K562 (cell line): Measurements from ENCODE around the gene C3orf70. TPM values are rescaled to one million over a fixed set of nuclear protein-coding genes. Genes with fewer than 3 reads are reported as not detected.

ENCODE experiments used
- ATAC-seq: fragments of 200-7000 bp; cut with Tn5 transposase; 3 replicates; pipeline ENCODE4 v1.9.1; 2020; ENCODE audit warnings: moderate library complexity
- BruUV-seq: library from RNA; stranded (reverse); fragments of 400-500 nt; replicated peaks from 2 replicates; lab custom pipeline; 2021; lab: Mats Ljungman, UMichigan
- CTCF ChIA-PET: fragments of 300-600 bp; formaldehyde crosslinking; extraction: SDS; loops from one replicate; lab custom pipeline; 2021; ENCODE audit warnings: low intra/inter-chr PET ratio; lab: Yijun Ruan, JAX
- POLR2A ChIA-PET: fragments of 300-600, 350-650 bp; sonication (Branson Sonifier 250); formaldehyde crosslinking; extraction: SDS; loops from one replicate; lab custom pipeline; 2021; ENCODE audit warnings: antibody characterized with exemption, inconsistent platforms; lab: Yijun Ruan, JAX
- DNase-seq, 4 experiments: peaks; one replicate each; pipeline versions ENCODE4 v3.0.0 to v3.0.0-alpha.2; 2011 to 2018; ENCODE audit warnings: low spot score in 3 of 4, mixed read lengths in 3 of 4; ENCODE audit errors: extremely low read depth in 1 of 4
- FAIRE-seq: peaks from 2 replicates; lab custom pipeline; 2011; peaks lifted over from hg19 to GRCh38; lab: Jason Lieb, UNC
- H2AFZ ChIP-seq: 2 replicates; pipeline ENCODE4 v1.6.0; 2011; ENCODE audit warnings: low read depth, low read length, control low read depth, inconsistent platforms
- H3K27ac ChIP-seq: fragments of 200-600 bp; 3 replicates; pipeline ENCODE4 v1.8.0; 2011; ENCODE audit warnings: low read depth, mild to moderate bottlenecking, control low read depth, inconsistent platforms, low read length, moderate library complexity, mixed read lengths; ENCODE audit errors: extremely low read depth
- H3K27me3 ChIP-seq, 2 experiments: fragments of 300-600 bp in 1 of 2; 2 replicates in 1 of 2; 3 replicates in 1 of 2; pipeline versions ENCODE4 v1.6.0 to v1.8.0; 2011; ENCODE audit warnings: inconsistent platforms in 2 of 2, low read length in 2 of 2, mild to moderate bottlenecking in 1 of 2, mixed read lengths in 1 of 2, moderate library complexity in 1 of 2; ENCODE audit not compliant: control insufficient read depth in 2 of 2, insufficient read depth in 2 of 2
- H3K36me3 ChIP-seq: fragments of 300-600 bp; 3 replicates; pipeline ENCODE4 v1.8.0; 2011; ENCODE audit warnings: mild to moderate bottlenecking, low read length, inconsistent platforms; ENCODE audit not compliant: control insufficient read depth, insufficient read depth
- H3K4me1 ChIP-seq, 2 experiments: fragments of 200-600 bp in 1 of 2; replicated peaks in 1 of 2; 2 replicates in 1 of 2; 3 replicates in 1 of 2; pipeline versions ENCODE4 v1.5.1 to v1.8.0; 2011; ENCODE audit warnings: inconsistent platforms in 2 of 2, low read length in 2 of 2, mild to moderate bottlenecking in 1 of 2, mixed read lengths in 1 of 2, moderate library complexity in 1 of 2; ENCODE audit not compliant: control insufficient read depth in 2 of 2, insufficient read depth in 2 of 2
- H3K4me2 ChIP-seq: 2 replicates; pipeline ENCODE4 v1.6.1; 2011; ENCODE audit warnings: low read length, control low read depth, inconsistent platforms, mixed read lengths; ENCODE audit not compliant: insufficient read depth
- H3K4me3 ChIP-seq: fragments of 200-600 bp; sonication (generic), shearing (Covaris generic); 2 replicates; pipeline ENCODE4 v1.5.1; 2016; ENCODE audit warnings: control low read depth, inconsistent platforms
- H3K79me2 ChIP-seq: fragments of 200-600 bp; 3 replicates; pipeline ENCODE4 v1.8.0; 2011; ENCODE audit warnings: low read length, inconsistent platforms; ENCODE audit not compliant: control insufficient read depth, insufficient read depth
- H3K9ac ChIP-seq, 2 experiments: 2 replicates each; pipeline versions ENCODE4 v1.6.0 to v1.6.1; 2011; ENCODE audit warnings: low read depth in 2 of 2, low read length in 2 of 2, control low read depth in 1 of 2, inconsistent platforms in 1 of 2, mild to moderate bottlenecking in 1 of 2, mixed read lengths in 1 of 2; ENCODE audit not compliant: insufficient read depth in 1 of 2
- H3K9me1 ChIP-seq: one replicate; pipeline ENCODE4 v1.6.0; 2011; ENCODE audit warnings: inconsistent platforms, mild to moderate bottlenecking, low read length, moderate library complexity; ENCODE audit not compliant: control insufficient read depth, insufficient read depth
- H3K9me3 ChIP-seq: replicated peaks from 2 replicates; pipeline ENCODE4 v1.5.1; 2011; ENCODE audit warnings: low read depth, low read length, inconsistent platforms; ENCODE audit not compliant: control insufficient read depth, insufficient read depth
- H4K20me1 ChIP-seq: replicated peaks from 2 replicates; pipeline ENCODE4 v1.6.1; 2011; ENCODE audit warnings: low read length, inconsistent platforms, mixed read lengths; ENCODE audit not compliant: control insufficient read depth, insufficient read depth
- CTCF ChIP-seq, 3 experiments: IDR thresholded peaks in 2 of 3; conservative IDR thresholded peaks in 1 of 3; 2 replicates each; pipeline ENCODE4 v1.5.1; 2011 to 2012; ENCODE audit warnings: low read length in 3 of 3, mild to moderate bottlenecking in 3 of 3, control low read depth in 2 of 3, improper control_type of control experiment in 1 of 3, inconsistent platforms in 1 of 3, low read depth in 1 of 3, mixed read lengths in 1 of 3, moderate library complexity in 1 of 3; ENCODE audit not compliant: insufficient read depth in 2 of 3
- MAFF ChIP-seq: IDR thresholded peaks from 2 replicates; pipeline ENCODE4 v1.6.1; 2012; ENCODE audit warnings: low read length, improper control_type of control experiment
- TSC22D4 ChIP-seq: fragments of 450-650 bp; IDR thresholded peaks from 2 replicates; pipeline ENCODE4 v1.6.1; 2016; ENCODE audit warnings: missing genetic modification characterization, missing biosample characterization, control low read depth
- USF1 ChIP-seq: sonication (generic); formaldehyde crosslinking; IDR thresholded peaks from 2 replicates; pipeline ENCODE4 v1.9.0; 2022; ENCODE audit warnings: mild to moderate bottlenecking, missing genetic modification reagents
- USF2 ChIP-seq: sonication (generic); formaldehyde crosslinking; IDR thresholded peaks from 2 replicates; pipeline ENCODE4 v1.5.0; 2020; ENCODE audit warnings: missing genetic modification reagents
- WGBS: fragments of 100-300 bp; shearing (Covaris generic); methylation state at CpG from one replicate; pipeline ENCODE4 v1.1.6; 2016; ENCODE audit warnings: low coverage, mixed read lengths; ENCODE audit not compliant: insufficient coverage; ENCODE audit errors: missing lambda C conversion rate; 5-methylcytosine and 5-hydroxymethylcytosine counted together
- in situ Hi-C: fragments of 300-500 bp; cut with MboI; formaldehyde crosslinking; loops from 4 replicates; pipeline ENCODE4 v1.15.0; 2018; ENCODE audit warnings: inconsistent platforms, mixed read lengths
- intact Hi-C: fragments of 100-400 bp; cut with micrococcal nuclease; formaldehyde crosslinking; loops from 2 replicates; pipeline ENCODE4 v1.14.2; 2022
- polyA plus RNA-seq, 8 experiments: library from polyadenylated mRNA; depleted of rRNA in 4 of 8; stranded (reverse) in 5 of 8; unstranded in 3 of 8; fragments of >200 nt; fragmentation: Nextera tagmentation in 2 of 8; fragmentation: Illumina TruSeq in 1 of 8; extraction: Ambion mirVana in 2 of 8; extraction: Trizol in 1 of 8; gene quantifications; 2 replicates each; pipeline versions ENCODE4 v1.2.1 to v1.2.3, GENCODE V29; 2011 to 2014; ENCODE audit warnings: inconsistent platforms in 1 of 8, missing spikeins in 1 of 8
- total RNA-seq, 7 experiments: library from RNA; depleted of rRNA in 6 of 7; stranded (reverse); fragments of >200 nt in 6 of 7; fragmentation: Illumina TruSeq in 2 of 7; extraction: Trizol in 2 of 7; gene quantifications; 2 replicates each; pipeline versions ENCODE4 v1.2.1 to v1.2.3, GENCODE V29; 2011 to 2021; ENCODE audit warnings: low replicate concordance in 1 of 7

The C3orf70 gene
- total and polyA plus RNA-seq, 9 of the 15 experiments (the other 6 are each of a cell fraction or from before 2014, with no cell fraction given) = 0.01 to 0.04 (median 0.03) TPM; not detected in 6

DNA sequence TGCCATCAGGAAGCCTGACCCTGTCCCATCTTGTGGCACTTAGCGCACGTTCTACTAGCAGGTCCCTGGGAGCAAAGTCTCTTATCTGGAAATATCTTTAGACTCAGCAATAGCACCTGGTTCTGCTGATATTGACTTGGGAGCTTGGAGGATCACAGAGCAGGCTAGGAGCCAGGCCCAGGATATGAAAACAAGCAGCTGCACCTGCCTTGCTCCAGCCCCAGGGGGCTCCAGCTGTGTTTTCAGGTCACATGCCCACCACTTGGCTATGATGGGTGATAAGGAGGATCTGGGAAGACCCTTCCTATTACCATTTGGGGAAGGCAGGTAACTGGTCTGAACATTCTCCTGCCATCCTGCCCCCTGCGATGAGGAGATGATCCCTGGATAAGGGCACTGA, 87.8 kb downstream of the C3orf70 start:
- ChIA-PET POLR2A (interaction anchor here (0.6 to 0.7 kb wide), 3 partner anchors 40 to 404 kb away, joined by 3 to 4 read pairs (median 3); no protein-coding TSS in a partner anchor), CTCF (no interaction called here)
- Histone ChIP-seq H3K36me3 (no peaks in the 10 kb centered on the region), H3K4me1 (peaks cover 0 to 11% of the 10 kb centered on the region in 2 experiments; a peak in 3 of 5 replicates), H3K27ac (no peak overlapping the region), H3K9me3 (no peaks in the 10 kb centered on the region), H3K9me1 (peaks cover 2% of the 10 kb centered on the region), H2AFZ (no peak overlapping the region), H3K4me2 (no peak overlapping the region), H3K27me3 (peaks cover 0 to 19% of the 10 kb centered on the region in 2 experiments; a peak in 2 of 5 replicates), H3K79me2 (no peaks in the 10 kb centered on the region), H3K4me3 (no peak overlapping the region), H3K9ac (no peak overlapping the region), H4K20me1 (no peaks in the 10 kb centered on the region)
- no TSS peak for BruUV-seq
- peak; percentile 72 for ATAC-seq
- TF ChIP-seq USF2 (CRISPR knock-in tag) (0 out of 2 replicates have a peak, but pooled peaks have one; percentile 9), CTCF (IDR thresholded peaks at IDR 0.05 in 2 of 3, conservative IDR thresholded peaks at IDR 0.05 in 1 of 3; ENCODE audit: insufficient read depth in 2 of 3, low read depth in 1 of 3, low read length in 3 of 3) (peak in 2 of 3 experiments; percentile 24 to 31; a peak in 2 of 6 replicates), MAFF (no peak), TSC22D4 (tag) (no peak), USF1 (CRISPR knock-in tag) (peak; percentile 39; the same call in 1 of the 2 replicates)
- intact Hi-C loops = no loop called here
- WGBS = 6% methylated on average over 3 of the region's 3 CpGs
- FAIRE-seq = no peak
- peak in 1 of 4 experiments; percentile 13 for DNase-seq
- in situ Hi-C loops = no loop called here
